AG09309 (cell line): Measurements from ENCODE around the gene SEMA3F.
A peak's percentile ranks its signal among the peaks of the same experiment; 100 is the strongest.

Source experiments
- DNase-seq: peaks from one replicate; pipeline ENCODE4 v3.0.0-alpha.2; 2010; ENCODE audit warnings: low read depth
- H3K4me3 ChIP-seq: 2 replicates; pipeline ENCODE4 v1.5.1; 2011; ENCODE audit warnings: mild to moderate bottlenecking, low read depth, low read length, moderate library complexity; ENCODE audit not compliant: control insufficient read depth
- CTCF ChIP-seq: IDR thresholded peaks from 2 replicates; pipeline ENCODE4 v1.5.1; 2011; ENCODE audit warnings: mild to moderate bottlenecking, low read depth, low read length, inconsistent platforms; ENCODE audit not compliant: insufficient read depth, control insufficient read depth; ENCODE audit errors: missing control alignments

The SEMA3F gene

GRCh38 chr3:50230104-50230793 is 75.1 kb downstream of the SEMA3F start:
- no peak for TF ChIP-seq CTCF
- no peak overlapping the region for H3K4me3 ChIP-seq

GRCh38 chr3:50230794-50231125 is 75.6 kb downstream of the SEMA3F start:
- no peak for DNase-seq
- no peak for TF ChIP-seq CTCF

More at GRCh38 chr3:50230104-50230793, 75.1 kb downstream of the SEMA3F start:
- no peak for DNase-seq

GRCh38 chr3:50231581-50231980 is 76.5 kb downstream of the SEMA3F start:
- no peak for TF ChIP-seq CTCF
- no peak overlapping the region for H3K4me3 ChIP-seq
- no peak for DNase-seq

More at GRCh38 chr3:50230794-50231125, 75.6 kb downstream of the SEMA3F start:
- H3K4me3 ChIP-seq: no peak overlapping the region

GRCh38 chr3:50232303-50232702 is 77.2 kb downstream of the SEMA3F start:
- TF ChIP-seq CTCF: no peak
- DNase-seq: no peak

GRCh38 chr3:50233176-50233575 is 78.1 kb downstream of the SEMA3F start:
- TF ChIP-seq CTCF: no peak
- no peak for DNase-seq
- H3K4me3 ChIP-seq: no peak overlapping the region

More at GRCh38 chr3:50232303-50232702, 77.2 kb downstream of the SEMA3F start:
- no peak overlapping the region for H3K4me3 ChIP-seq

- DNase-seq: peak; percentile 89
- peak within 1 kb of the TSS; percentile 93 for H3K4me3 ChIP-seq
- TF ChIP-seq CTCF: no peak
Measured at GRCh38 chr3:50235716-50236483, 80.8 kb downstream of the SEMA3F start, which contains the start of gene GNAI2. TSS of gene GNAI2 (plus strand) at chr3:50236204. CDS start at chr3:50236336, 132 bp downstream.
